CD4-positive, alpha-beta T cell treated with Interleukin-4 for 1 hour (primary cell): ENCODE results near the gene TMEM39A.

Experiments used
- DNase-seq, 2 donors: peaks; one replicate each; pipeline ENCODE4 v3.0.0-alpha.2; 2020 to 2022

Gene TMEM39A

GRCh38 chr3:119463171-119464169, at the start of gene TMEM39A:
TMEM39A (minus strand) TSS chr3:119463615; CDS start chr3:119462074, 1,541 bp downstream.
- DNase-seq: peak; percentile 98 to 99

DNA sequence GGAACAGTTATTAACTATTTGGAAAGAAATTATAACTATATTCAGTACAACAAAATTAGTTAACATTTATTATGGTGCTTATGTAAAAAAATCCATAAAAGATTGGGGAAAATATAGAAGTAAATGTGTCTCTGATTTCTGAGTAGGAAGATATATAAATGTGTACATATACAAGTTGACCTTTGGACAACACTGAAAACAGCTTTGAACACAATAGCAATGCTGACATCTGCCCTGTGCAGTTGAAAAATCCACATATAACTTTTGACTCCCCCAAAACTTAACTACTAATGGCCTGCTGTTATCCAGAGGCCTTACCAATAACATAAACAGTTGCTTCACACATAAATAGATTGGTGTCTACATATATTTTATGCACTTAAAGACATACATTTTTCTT, 47.3 kb upstream of the TMEM39A start:
- no peak for DNase-seq

DNA sequence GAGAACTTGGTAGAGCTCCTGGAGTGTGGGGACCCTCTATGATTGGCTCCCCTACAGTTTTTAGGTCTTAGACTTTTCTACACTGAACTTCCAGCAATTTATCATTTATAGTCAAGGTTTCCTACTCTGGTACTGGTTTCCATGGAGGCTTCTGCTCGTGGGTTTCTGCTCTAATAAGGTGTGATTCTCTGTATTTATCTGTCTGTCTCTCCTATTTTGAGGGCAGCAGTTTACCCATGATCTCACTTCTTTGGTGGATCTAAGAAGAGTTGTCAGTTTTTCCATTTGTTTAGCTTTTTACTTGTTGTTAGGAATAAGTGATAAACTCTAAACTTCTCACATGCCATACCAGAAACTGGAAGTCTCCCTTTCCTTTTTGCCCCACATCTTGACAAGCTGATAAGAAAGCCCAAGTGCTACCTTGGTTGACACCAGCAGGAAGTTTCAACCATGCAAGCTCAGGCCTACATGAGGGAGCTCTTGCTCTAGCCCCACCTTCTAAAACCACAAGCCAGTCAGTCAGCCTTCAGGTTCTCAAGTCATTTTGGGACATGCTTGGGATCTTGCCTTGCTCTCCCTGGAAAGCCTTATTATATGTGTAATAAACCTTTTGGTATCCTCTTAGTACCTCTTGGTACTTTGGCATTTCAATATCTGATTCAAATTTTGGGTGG, 44.9 kb upstream of the TMEM39A start:
- peak in 1 of 2 donors; percentile 1 for DNase-seq

DNA sequence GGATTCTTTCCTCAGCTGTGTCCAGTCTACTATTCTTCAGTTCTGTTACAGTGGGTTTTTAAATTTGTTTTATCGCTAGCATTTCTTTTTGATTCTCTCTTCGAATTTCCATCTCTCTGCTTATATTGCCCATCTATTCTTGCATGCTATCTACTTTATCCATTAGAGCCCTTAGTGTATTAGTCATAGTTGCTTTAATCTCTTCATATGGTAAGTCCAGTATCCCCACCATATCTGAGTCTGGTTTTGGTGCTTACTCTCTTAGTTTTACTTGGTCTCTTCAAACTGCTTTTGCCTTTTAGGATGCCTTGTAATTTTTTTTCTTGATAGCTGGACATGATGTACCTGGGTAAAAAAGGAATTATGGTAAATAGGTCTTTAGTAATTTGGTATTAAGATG, 44.0 kb upstream of the TMEM39A start:
- DNase-seq: no peak

GRCh38 chr3:119506631-119507030, 43.2 kb upstream of the TMEM39A start:
- no peak for DNase-seq

GRCh38 chr3:119500901-119501300, 37.5 kb upstream of the TMEM39A start:
- DNase-seq: no peak

DNA sequence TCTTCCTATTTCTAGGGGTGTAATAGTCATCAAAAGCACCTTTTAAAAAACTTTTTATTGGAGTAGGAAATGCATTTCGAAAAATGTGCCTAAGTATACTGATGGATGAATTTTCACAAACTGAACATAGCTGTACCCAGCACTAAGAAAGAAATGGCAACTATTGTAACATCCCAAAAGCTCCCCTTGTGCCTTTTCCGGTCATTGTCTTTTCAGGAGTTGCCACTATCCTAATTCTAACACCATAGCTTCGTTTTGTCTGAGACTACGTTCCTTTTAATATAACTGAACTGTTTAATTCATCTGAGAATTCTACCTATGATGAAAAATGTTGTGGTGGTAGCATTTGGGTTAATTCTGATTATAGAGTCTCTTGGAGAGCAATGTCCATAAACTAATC, 36.9 kb upstream of the TMEM39A start:
- no peak for DNase-seq

DNA sequence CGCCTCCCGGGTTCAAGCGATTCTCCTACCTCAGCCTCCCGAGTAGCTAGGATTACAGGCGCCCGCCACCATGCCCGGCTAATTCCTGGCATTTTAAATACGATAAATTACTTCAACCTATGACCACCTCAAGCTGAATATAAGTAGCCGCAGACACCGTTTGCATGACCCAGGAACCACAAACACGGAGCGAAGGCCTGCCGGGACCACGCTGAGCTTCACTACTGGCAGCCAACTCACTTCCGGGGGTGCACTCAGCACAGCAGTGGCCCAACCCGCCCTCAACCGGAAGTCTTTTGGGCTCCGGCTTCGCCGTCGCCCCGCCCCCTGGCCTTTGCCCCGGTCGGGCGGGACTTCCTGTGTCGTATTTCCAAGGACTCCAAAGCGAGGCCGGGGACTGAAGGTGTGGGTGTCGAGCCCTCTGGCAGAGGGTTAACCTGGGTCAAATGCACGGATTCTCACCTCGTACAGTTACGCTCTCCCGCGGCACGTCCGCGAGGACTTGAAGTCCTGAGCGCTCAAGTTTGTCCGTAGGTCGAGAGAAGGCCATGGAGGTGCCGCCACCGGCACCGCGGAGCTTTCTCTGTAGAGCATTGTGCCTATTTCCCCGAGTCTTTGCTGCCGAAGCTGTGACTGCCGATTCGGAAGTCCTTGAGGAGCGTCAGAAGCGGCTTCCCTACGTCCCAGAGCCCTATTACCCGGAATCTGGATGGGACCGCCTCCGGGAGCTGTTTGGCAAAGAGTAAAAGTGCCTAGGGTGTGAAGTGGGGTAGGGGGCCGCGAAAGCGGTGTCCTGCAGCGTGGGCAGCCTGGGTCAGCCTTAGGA, 35.0 kb upstream of the TMEM39A start, which contains the start of gene TIMMDC1:
TSS of gene TIMMDC1 (plus strand) at position 362 of the 826 bp plus-strand sequence. CDS start at position 549, 187 bp downstream.
- DNase-seq: peak; percentile 97

- DNase-seq: no peak
Measured at GRCh38 chr3:119497820-119498185, 34.4 kb upstream of the TMEM39A start.

DNA sequence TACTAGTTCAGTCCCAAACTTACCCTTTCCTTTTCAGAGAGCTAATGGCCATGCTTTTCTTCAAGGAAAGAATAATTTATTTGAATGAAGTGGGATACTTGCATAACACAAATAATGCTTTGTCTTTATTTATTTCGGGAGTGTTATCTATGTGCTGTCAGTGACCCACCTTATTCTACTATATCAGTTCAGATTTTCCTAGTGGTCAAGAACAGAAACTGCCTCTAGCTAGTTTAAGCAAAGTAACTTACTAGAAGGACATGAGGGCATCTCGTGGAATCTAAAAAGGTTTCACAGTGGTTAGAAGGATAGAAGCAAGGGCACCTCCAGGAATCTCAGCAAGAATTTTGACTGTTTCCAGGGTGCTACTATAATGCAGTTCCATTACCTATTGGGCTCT, 31.2 kb upstream of the TMEM39A start:
- DNase-seq: no peak

- no peak for DNase-seq
Measured at GRCh38 chr3:119492810-119493209, 29.4 kb upstream of the TMEM39A start.

DNA sequence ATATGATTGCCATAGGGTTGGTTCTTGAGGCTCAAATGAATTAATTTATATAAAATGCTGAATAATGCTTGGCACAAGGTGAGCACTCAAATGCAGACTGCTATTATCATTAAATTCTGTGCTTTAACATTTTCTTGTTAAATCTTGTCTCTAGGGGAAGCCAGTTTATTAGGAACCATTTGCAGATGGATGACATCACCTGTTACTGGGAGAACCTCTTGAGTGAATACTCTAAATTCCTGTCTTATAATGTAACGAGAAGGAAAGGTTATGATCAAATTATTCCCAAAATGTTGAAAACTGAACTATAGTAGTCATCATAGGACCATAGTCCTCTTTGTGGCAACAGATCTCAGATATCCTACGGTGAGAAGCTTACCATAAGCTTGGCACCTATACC, 28.7 kb upstream of the TMEM39A start:
- DNase-seq: no peak

- no peak for DNase-seq
Measured at GRCh38 chr3:119490153-119490552, 26.7 kb upstream of the TMEM39A start.

DNA sequence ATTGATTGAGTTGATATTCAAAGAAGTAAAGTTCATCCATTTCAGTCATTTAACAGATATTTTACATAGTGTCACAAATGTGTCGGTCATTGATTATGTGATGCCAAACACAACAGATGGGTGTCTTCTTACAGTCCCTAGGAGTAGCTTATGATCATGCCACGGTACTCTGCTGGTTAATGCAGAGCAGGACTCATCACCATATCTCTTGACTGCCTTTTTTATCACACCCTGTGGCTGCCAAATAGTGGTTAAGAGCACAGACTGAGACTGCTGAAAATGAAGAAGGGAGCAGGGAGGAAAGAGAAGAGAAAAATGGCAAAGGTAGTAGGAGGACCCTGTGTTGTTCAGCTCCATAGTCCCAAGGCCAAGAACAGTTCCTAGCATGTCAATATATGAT, 22.1 kb upstream of the TMEM39A start:
- DNase-seq: no peak

GRCh38 chr3:119483101-119483500, 19.7 kb upstream of the TMEM39A start:
- no peak for DNase-seq

GRCh38 chr3:119481079-119481478, 17.7 kb upstream of the TMEM39A start:
- no peak for DNase-seq

GRCh38 chr3:119470866-119471265, 7.5 kb upstream of the TMEM39A start:
- no peak for DNase-seq

- DNase-seq: peak in 1 of 2 donors; percentile 21
Measured at GRCh38 chr3:119469418-119470189, 6.2 kb upstream of the TMEM39A start.

- DNase-seq: no peak
Measured at GRCh38 chr3:119468041-119468440, 4.6 kb upstream of the TMEM39A start.

- DNase-seq: peak in 1 of 2 donors; percentile 11
Measured at GRCh38 chr3:119457246-119457645, 6.2 kb downstream of the TMEM39A start.

- no peak for DNase-seq
Measured at GRCh38 chr3:119456469-119456868, 6.9 kb downstream of the TMEM39A start.

- no peak for DNase-seq
Measured at GRCh38 chr3:119453822-119454221, 9.6 kb downstream of the TMEM39A start.
